Endothelial cell of umbilical vein (primary cell): ENCODE results near the gene NMT2.

Experiments used
- CTCF ChIP-seq, 2 donors: IDR thresholded peaks; 1 replicate in 1 of 2; 2 replicates in 1 of 2; pipeline ENCODE4 v1.5.1; 2011; ENCODE audit warnings: low read length in 2 of 2, mild to moderate bottlenecking in 2 of 2, moderate library complexity in 2 of 2, control low read depth in 1 of 2, inconsistent platforms in 1 of 2, low read depth in 1 of 2; ENCODE audit not compliant: insufficient read depth in 1 of 2; ENCODE audit errors: extremely low read depth in 1 of 2
- EZH2 ChIP-seq: IDR thresholded peaks from 2 replicates; pipeline ENCODE4 v1.6.1; 2012; ENCODE audit warnings: borderline replicate concordance, low read depth, mild to moderate bottlenecking, moderate library complexity, low read length, inconsistent platforms; ENCODE audit not compliant: severe bottlenecking
- JUN ChIP-seq: IDR thresholded peaks from 2 replicates; pipeline ENCODE4 v1.6.1; 2011; ENCODE audit warnings: borderline replicate concordance, low read depth; ENCODE audit not compliant: insufficient read length, insufficient read depth
- MYC ChIP-seq: IDR thresholded peaks from one replicate; pipeline ENCODE4 v1.6.1; 2011; ENCODE audit warnings: mild to moderate bottlenecking, low read depth, low read length
- POLR2A ChIP-seq: IDR thresholded peaks from 2 replicates; pipeline ENCODE4 v1.6.1; 2012; ENCODE audit warnings: low read depth, mild to moderate bottlenecking, control low read depth, low read length
- POLR2AphosphoS5 ChIP-seq: IDR thresholded peaks from 2 replicates; pipeline ENCODE4 v1.6.1; 2012; ENCODE audit warnings: low read depth, mild to moderate bottlenecking, control low read depth, low read length, moderate library complexity; ENCODE audit not compliant: insufficient read depth
- TF ChIP-seq, protein P1 (sequence below): IDR thresholded peaks from 2 replicates; pipeline ENCODE4 v1.6.1; 2011; ENCODE audit not compliant: insufficient read depth, insufficient read length

GRCh38 chr10:15197911-15198310, 29.4 kb upstream of the NMT2 start:
- TF ChIP-seq CTCF (IDR thresholded peaks at IDR 0.05; ENCODE audit: extremely low read depth in 1 of 2, insufficient read depth in 1 of 2, low read depth in 1 of 2, low read length in 2 of 2) = no peak
- no peak for TF ChIP-seq EZH2
- no peak for TF ChIP-seq POLR2AphosphoS5
- TF ChIP-seq, protein P1, sequence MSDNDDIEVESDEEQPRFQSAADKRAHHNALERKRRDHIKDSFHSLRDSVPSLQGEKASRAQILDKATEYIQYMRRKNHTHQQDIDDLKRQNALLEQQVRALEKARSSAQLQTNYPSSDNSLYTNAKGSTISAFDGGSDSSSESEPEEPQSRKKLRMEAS = no peak
- TF ChIP-seq POLR2A = no peak
- no peak for TF ChIP-seq MYC
- TF ChIP-seq JUN = no peak
